ENCODE measurements around the gene BMP2K. TPM values are rescaled to one million over a fixed set of nuclear protein-coding genes. Genes with fewer than 3 reads are reported as not detected.
A peak's percentile ranks its signal among the peaks of the same experiment; 100 is the strongest.

The BMP2K gene
- total RNA-seq, 1 experiment from 2014 or later = 26.5 TPM

DNA sequence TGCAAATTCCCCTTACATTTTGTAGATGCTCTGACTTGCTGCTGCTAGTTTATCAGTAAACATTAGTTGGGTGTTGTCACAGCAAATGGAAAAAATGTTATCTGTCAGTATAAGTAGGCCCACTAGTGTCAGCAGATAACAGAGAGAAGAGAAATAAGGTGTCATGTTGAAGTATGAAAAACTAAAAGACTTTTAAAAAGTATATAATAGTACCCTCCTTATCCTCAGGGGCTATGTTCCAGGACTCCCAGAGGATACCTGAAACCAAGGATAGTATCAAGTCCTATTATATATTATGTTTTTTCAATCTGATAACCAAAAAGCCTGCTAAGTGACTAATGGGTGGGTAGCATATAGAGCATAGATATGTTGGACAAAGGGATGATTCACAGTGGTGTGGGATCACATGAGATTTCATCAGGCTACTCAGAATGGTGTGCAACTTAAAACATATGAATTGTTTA, 11.6 kb upstream of the BMP2K start:
- DNase-seq (ENCODE audit: low read depth) = no peak

DNA sequence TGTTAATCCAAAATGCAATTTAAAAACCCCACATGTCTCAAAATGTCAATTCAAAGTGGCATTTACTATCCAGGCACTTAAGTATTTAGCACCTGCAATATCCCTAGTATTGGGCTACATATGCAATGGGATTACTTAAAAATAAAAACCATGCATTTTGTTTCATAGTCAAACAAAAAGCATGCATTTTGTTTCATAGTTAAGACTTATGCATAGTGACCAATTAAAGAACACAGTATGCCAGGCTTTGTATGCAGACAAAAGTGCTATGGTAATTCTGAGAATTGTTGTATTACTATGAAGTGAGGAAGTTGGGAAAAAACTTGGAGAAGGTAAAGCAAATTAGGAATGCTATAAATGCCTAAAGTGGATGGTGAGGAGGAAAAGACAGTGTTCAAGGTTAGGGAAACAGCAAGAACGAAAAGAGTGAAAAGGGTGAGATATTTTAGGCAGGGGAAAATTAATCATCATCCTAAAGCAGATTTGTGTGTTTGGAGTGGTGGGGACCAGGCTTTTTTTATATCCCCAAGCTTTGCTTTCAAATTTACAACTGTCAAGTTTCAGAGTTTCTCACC, 10.6 kb upstream of the BMP2K start:
- no peak for DNase-seq (ENCODE audit: low read depth)

DNA sequence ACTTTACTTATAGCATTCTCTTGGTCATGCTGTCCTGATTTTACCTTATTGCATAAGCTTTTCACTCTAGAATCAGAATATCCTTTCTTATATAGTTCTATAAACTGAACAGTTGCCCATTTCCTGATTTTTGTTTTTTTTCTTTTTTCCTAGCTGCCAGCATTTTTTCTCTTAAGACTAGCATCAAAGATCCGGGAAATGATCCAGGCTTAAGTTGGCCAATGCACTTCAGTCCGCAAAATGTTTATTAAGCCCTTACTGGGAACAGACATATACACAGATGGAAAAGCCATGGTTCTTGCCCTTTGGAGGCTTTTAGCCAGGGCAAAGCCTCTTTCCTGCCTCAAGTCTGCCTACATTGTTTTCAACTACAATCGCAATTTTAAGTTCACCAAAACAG, 10.1 kb upstream of the BMP2K start:
- DNase-seq (ENCODE audit: low read depth) = no peak

DNA sequence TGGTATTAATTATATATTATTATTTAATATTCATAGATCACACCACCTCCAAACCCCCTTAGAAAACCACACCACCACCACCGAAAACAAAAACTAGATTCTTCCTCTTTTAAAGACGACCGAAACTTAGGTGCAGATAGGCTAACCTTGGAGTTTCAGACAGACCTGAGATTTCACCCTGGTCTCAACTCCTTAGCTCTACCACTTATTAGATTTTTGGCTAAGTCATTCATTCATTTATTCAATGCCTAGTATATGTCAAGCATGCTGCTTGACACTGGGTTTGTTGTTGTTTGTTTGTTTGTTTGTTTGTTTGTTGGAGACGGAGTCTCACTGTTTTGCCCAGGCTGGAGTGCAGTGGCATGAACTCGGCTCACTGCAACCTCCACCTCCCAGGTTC, 9.5 kb upstream of the BMP2K start:
- no peak for DNase-seq (ENCODE audit: low read depth)

DNA sequence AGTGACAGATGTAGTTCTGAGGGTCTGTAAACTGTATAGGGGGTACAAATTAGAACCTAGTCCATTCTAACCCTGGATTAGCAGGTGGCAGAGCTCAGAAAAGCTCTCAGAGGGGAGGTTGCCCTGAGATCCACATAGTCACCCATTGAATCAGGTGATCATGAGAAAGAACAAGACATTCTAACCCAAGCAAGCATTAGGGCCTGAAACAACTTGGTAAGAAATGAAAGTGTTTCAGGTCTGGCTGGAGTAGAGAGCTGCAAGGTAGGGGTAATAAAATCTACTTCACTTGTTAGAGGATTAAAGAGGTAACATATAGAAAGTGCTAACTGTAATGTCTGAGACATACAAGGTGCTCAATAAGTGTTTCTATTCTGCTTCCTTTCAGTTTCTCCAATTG, 8.8 kb upstream of the BMP2K start:
- no peak for DNase-seq (ENCODE audit: low read depth)

DNA sequence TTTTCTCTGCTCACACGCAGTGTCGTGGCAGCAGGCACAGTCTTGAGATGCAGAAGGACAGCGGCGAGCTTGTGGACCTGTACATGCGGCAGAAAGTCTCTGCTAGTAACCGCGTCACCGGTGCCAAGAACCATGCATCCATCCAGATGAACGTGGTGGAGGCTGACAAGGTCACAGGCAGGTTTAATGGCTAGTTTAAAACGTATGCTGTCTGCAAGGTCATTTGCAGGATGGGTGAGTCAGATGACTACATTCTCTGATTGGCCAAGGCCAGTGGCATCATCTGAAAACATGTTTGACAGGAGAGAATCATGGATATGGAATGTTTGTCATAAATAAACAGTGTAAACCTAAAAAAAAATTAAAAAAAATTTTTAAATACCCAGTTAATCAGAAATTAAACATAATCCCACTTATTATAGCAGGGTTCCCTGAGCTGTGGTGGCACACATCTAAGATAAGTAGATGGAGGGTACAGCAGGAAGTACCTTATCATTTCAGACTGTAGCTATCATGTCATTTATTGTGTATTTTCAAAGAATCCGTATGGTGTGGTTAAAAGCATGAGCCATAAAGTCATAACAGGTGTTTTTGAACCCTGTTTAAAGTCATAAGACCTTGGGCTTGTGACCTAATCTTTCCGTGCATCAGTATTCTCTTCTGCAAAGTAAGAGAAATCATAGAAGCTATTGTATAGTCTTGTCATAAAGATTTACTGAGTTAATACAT, 7.5 kb upstream of the BMP2K start:
- peak; percentile 37 for DNase-seq (ENCODE audit: low read depth)

DNA sequence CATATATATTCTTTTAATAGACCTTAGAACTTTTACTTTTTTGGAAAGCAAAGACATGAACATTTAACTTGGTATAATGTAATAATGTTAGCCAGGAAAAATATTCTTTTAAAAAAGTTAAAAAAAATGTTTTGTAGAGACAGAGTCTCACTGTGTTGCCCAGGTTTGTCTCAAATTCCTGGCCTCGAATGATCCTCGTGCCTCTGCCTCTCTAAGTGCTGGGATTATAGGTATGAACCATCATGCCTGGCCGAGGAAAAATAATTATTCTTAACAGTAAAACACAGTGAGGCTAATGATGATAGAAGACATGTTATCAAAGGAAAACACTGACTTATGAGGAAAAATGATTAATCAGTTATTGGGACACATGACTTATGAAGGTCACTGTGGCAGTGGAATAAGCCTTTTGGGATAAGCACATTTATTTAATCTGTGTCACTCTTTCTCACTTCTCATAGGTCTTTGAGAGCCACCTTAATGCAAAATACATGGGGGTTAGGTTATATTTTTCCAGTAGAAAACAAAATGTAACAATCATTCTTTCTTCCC, 6.0 kb upstream of the BMP2K start:
- DNase-seq (ENCODE audit: low read depth) = no peak

DNA sequence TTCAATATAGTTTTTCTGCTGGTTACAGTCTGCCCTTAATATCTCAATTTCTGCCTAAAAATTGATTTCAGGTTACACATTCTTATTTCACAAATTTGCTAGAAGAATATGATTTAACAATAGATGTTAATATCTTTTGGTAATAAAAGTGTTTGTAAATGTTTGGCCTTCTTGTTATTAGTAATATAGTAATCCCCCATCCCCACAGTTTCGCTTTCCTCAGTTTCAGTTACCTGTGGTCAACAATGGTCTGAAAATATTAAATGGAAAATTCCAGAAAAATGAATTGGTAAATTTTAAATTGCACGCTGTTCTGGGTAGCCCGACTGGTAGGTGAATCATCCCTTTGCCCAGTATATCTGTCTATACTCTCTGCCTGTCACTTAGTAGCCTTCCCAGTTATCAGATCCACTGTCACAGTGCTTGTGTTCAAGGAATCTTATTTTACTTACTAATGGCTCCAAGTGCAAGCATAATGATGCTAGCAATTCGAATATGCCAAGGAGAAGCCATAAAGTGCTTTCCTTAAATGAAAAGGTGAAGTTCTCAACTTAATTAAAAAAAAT, 3.5 kb upstream of the BMP2K start:
- no peak for DNase-seq (ENCODE audit: low read depth)

DNA sequence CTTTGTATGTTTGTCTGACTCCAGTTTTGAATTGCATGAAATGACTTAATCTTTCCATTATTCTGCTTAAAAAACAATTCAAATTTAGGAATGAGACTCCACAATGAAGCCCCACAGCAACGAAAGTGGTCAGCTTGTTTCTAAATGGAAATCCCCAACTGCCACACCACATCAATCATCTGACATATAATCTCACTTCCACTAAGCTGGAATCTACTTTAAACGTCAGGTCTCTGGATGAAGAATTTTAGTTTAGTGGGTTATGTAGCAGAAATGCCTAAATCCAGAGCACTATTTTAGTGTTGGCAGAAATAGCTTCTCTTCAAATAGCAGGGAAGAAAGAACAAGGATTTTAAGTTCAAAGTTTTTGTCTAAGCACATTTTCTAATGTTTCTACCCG, 1.7 kb upstream of the BMP2K start:
- no peak for DNase-seq (ENCODE audit: low read depth)

DNA sequence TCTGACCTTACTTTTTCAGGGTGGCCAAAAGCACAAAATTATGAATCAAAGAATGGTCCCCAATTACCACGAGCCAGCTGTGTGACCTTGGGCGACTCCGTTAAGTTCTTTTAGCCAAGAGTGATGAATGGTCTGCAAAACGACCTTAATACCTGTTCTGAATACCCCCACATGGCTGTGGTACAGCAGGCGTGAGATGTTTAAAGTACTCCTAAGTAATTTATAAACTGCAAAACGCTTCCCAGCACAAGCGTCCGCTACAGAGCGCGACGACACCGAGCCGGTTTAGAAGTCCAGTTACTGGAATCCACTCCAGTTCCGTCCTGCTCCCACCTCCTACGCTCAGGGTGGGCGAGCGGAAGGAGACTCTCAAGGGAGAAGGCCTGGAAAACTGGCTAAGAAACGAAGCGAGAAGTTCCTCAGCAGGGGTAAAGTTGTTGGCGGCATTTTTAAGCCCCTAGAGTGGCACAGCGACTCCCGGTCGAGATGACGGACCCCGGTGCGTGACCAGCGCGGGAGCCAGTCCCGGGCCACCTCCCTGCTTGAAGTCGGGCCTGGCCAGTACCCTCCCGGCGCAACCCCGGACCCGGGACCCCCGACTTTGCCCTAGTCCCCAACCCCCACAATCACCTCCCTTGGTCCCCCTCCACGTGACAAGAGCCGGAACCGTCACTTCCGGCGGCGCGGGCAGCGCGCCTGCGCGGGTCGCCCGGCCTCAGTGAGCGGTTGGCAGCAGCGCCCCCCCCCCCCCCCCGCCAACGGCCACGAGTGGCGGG, 659 bp upstream of the BMP2K start:
- peak; percentile 77 for DNase-seq (ENCODE audit: low read depth)

DNA sequence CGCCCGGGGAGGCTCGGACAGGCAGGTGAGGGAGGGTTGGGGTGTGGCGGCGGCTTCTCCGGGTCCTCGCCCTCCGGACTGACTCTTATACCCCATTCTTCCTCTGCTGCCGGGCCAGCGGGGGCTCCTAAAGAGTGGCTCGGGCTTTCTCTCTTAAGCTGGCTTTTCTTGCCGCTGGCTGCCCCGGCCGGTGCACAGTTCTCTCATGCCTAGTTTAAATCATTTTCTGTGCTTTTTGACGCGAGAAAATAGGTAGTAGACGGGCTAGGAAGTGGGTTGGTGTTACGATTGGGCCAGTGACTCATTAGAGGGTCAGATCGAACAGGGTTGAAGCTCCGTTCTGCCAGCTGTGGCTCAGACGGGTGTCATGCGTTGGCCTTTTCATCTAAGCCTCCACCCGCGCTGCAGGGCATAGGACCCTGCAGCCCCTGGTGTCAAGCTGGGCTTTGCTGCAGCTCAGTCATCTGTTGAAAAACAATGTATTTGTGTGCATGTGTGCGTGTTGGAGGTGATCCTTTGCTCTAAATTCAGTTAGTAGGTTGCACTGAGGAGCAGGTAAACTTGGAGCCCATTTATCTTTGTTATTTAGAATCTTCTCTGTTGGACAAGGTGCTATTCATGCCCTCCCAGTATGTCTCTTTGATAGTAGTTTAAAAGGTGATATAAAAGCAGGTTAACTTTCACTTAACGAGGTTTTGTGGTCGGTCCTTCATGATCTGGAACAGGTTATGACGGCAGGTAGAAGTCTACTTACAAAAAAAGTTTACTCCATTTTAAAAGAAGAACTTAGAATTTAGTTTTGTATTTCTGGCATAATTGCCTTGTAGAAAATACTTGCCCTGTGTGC, 802 bp downstream of the BMP2K start:
- DNase-seq (ENCODE audit: low read depth) = peak; percentile 71

DNA sequence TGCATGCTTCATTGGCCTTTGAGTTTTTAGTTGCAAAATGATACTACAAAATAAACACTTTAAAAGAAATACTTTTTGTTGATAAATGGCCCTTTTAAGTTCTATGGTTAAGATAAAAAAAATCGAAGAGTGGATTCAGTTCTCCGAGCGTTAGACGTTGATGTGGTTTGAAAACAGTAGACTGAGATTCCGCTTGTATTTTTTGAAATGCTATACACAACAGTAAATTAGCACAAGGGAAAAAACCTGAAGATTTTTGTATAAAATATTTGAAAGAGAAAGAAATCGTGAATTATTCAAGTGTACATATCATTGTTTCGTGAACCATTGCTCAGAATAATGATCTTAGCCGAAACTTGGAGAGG, 1.4 kb downstream of the BMP2K start:
- no peak for DNase-seq (ENCODE audit: low read depth)

DNA sequence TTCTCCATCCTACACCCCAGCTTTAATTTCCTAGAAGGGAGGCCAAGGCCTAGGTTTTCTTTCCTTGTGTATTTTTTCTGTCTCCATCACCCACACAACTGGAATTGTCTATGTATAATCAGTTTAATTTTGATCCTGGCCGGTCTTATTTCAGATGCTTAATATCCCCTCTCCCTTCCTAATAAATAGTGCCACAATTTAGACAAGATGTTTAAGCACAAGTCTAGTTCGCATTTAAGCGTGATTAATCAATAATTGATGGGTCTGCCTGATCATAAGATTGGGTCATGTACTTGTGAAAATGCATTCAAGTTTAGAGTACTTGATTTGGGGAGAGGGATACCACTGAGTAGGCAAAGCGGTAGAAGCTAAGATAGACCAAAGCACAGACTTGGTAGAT, 2.4 kb downstream of the BMP2K start:
- no peak for DNase-seq (ENCODE audit: low read depth)

DNA sequence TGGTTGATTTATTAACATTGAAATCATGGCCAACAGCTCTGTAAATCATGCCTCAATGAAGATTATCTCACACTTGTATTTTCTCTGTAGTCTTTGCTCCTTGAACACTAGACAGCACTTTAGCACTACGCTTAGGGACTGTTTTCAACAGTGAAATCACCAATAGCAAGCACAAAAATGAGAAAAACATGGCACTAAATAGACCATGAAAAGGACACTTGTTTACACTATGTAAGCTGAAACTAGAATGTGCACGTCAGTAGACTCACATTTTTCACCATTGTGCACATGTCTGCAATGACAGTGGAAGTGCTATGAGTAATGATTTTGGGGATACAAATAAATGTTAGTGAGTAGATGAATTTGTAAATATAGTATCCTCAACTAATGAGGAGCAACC, 3.1 kb downstream of the BMP2K start:
- DNase-seq (ENCODE audit: low read depth) = no peak

DNA sequence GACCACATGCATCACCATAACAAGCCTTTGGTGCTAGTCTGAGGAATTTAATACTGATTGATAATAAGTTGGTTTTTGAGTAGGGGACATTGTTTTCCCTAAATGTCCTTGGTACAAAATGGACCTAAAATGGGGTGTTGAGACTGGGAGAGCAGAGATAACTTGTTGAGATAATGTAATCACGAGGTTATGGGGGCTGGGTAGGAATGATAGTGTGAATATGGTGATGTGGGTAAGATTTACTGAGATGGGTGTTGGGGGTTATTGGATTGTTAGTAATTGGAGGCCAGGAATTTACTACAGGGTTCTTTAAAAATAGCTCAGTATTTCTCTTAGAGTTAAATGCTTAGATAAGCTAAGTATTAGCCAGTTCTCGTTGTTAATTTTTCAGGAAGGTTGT, 3.9 kb downstream of the BMP2K start:
- no peak for DNase-seq (ENCODE audit: low read depth)

DNA sequence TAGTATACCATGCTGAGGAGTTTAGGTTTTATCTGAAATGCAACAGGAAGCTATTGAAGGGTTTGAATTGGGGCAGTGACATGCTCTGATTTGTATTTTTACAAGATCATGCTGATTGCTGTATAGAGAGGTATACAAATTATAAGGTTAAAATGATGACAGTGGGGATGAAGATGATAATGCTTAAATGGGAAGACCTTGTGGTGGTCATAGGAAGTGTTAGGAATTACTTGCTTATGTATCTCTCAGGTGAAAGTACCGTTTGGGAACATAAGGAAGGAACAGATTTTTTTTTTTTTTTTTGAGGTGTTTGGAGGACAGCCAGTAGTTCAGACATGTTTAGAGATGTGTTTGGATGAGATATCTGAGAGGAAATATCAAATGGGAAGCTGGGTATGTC, 5.0 kb downstream of the BMP2K start:
- no peak for DNase-seq (ENCODE audit: low read depth)

DNA sequence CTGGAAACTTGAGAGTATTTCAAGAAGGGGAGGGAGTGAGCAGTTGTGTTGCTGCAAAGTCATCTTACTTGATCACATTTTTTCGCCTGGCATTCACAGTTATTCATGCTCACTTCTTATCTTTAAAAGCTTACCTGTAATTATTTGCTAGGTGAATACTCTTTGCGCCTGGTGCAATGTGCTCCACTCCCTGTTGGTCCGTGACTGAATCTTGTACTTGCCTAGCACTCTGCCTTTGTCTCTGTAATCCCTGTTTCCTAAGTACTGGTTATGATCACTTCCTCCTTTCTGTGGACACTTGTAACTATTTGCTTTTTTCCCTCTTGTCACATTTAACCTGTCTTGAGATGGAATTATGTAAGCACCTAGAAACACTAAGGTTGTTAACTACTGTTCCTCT, 5.8 kb downstream of the BMP2K start:
- DNase-seq (ENCODE audit: low read depth) = no peak

DNA sequence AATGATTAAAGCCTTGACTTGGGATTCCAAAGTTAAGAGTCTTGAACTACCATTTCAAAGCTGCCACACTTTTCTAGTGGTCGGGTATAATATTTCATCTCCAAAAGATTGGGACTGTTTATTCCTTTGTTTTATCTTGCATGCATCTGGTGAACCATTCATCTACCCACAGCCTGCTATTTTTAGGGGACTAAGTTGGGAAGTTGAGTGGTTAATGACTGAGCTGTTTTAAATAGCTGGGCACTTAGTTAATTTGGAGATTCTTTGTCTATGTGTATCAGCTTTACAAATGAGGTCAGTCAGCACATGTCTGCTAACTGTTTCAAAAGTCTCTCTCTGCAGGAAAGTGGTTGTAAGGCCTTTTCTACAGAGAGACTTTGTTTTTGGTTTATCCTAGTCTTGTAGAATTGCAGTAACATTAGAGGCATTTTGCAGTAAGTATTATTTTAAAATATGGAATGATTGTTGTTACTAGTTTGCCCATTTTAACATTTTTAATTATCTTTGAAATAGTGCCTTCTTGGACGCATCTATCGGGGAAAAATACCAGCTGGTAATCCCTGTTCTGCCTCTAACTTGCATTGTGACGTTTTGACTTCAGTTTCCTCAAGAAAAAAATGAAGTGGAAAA, 8.2 kb downstream of the BMP2K start:
- peak; percentile 77 for DNase-seq (ENCODE audit: low read depth)

DNA sequence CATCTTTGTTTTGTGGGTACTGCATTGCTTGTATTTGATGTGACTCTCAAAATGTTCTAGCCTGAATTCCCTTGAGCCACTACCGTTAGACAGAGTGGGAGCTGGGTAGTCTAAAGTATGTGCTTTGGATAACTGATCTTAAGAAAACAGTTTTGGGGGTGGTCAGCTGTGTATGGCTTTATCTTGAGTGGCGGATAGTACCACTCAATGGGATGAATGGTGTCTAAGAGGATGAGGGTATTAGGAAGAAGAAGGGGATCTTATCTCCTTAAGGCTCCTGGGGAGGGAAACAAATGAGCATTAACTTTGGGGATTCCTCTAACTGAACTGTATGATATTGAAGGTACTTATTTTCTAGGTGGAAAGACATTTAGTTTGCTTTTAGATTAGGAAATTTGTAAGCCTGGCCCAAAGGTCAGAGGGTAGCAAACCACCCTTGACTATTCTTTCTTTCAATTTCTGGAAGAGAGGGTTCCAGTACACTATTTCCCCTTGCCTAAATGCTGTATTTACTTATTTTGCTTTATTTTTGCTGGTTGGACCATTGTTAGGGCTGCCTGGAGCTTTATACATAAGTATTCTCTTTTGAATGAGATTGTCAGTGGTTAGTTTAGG, 11.3 kb downstream of the BMP2K start:
- no peak for DNase-seq (ENCODE audit: low read depth)

DNA sequence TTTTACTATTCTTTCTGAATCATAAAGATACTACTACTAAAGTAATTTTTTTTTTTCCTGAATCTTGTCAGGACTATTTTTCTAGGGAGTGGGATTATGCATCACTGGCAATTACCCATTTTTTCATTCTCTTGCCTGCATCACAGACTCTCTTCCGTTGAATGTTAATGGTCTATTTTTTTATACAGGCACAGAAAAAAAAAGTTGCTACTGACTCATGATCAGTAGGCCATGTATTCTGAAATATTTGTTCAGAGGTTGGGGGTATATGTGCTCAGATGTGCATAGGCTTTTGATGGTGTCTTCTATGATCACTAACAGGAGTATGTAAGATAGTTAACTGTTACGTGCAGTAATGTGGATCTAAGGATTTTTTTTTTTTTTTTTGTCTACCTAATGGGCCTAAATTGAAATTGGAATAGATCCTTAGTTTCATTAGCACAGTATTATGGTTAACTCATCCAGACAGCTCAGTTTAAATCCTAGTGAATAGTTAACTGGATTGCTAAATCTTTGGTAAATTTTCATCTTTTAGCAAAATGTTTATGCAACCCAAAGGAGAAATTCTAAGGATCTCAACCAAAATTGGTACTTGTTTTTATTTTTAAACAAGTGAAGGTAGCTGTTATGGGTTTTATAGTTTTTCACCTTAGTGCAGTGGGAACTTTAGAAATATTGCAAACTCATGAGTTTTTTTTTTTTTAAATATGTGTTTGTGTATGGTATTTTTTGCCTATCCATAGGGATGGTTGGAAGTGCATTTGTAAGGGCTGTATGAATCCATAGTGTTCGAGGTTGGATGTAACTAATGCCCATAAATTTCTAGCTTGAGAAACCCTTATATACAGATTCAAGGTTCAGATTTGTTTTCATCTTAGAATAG, 12.1 kb downstream of the BMP2K start:
- no peak for DNase-seq (ENCODE audit: low read depth)
